Measurements from ENCODE around the gene ARHGEF6.

The ARHGEF6 gene

DNA sequence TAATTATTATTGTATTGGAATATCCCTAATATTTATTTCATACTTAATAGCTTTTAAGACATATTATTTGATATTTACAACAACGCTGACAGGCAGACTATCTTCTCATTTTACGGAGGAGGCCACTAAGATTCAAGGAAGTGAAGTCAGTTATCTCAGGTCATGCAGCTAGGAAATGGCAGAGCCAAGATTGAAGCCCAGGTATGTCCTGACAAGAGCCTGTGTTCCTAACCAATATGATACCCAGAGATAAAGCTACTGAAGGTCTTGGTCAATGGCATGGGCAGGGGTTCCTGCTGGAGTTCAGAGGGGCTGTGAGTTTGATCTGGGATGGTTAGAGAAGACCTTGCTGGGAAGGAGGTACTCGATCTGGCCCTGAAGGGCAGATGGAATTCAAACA lies 47.1 kb downstream of the ARHGEF6 start:
- Histone ChIP-seq H3K36me3 (ENCODE audit: control insufficient read depth in 2 of 2, insufficient read depth in 1 of 2, low read length in 2 of 2) (no peaks in the 10 kb centered on the region), H3K4me1 (ENCODE audit: control insufficient read depth, insufficient read depth, low read length) (no peaks in the 10 kb centered on the region), H3K9me3 (ENCODE audit: control insufficient read depth, insufficient read depth, low read depth, low read length) (no peaks in the 10 kb centered on the region), H3K4me3 (ENCODE audit: low read depth, low read length) (no peak overlapping the region), H3K27ac (ENCODE audit: extremely low read depth, low read depth, low read length) (no peak overlapping the region)
- CTCF ChIA-PET, result no interaction called here
- POLR2A ChIA-PET, result no interaction called here
- TF ChIP-seq YY2 (tag by site-specific recombination; IDR thresholded peaks at IDR 0.05) (no peak), ZNF302 (tag by site-specific recombination; IDR thresholded peaks at IDR 0.05; ENCODE audit: low read depth) (no peak), ZNF391 (tag by site-specific recombination; IDR thresholded peaks at IDR 0.05; ENCODE audit: borderline replicate concordance, low read depth) (no peak), ZBTB8A (tag by site-specific recombination; IDR thresholded peaks at IDR 0.05) (no peak), ZNF776 (tag by site-specific recombination; IDR thresholded peaks at IDR 0.05; ENCODE audit: borderline replicate concordance) (no peak), ZNF114 (tag by site-specific recombination; IDR thresholded peaks at IDR 0.05) (no peak), ZNF747 (tag by site-specific recombination; IDR thresholded peaks at IDR 0.05) (no peak)
- TF ChIP-seq, protein P1, sequence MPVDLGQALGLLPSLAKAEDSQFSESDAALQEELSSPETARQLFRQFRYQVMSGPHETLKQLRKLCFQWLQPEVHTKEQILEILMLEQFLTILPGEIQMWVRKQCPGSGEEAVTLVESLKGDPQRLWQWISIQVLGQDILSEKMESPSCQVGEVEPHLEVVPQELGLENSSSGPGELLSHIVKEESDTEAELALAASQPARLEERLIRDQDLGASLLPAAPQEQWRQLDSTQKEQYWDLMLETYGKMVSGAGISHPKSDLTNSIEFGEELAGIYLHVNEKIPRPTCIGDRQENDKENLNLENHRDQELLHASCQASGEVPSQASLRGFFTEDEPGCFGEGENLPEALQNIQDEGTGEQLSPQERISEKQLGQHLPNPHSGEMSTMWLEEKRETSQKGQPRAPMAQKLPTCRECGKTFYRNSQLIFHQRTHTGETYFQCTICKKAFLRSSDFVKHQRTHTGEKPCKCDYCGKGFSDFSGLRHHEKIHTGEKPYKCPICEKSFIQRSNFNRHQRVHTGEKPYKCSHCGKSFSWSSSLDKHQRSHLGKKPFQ (tag by site-specific recombination; IDR thresholded peaks at IDR 0.05), result no peak
- TF ChIP-seq, protein P2, sequence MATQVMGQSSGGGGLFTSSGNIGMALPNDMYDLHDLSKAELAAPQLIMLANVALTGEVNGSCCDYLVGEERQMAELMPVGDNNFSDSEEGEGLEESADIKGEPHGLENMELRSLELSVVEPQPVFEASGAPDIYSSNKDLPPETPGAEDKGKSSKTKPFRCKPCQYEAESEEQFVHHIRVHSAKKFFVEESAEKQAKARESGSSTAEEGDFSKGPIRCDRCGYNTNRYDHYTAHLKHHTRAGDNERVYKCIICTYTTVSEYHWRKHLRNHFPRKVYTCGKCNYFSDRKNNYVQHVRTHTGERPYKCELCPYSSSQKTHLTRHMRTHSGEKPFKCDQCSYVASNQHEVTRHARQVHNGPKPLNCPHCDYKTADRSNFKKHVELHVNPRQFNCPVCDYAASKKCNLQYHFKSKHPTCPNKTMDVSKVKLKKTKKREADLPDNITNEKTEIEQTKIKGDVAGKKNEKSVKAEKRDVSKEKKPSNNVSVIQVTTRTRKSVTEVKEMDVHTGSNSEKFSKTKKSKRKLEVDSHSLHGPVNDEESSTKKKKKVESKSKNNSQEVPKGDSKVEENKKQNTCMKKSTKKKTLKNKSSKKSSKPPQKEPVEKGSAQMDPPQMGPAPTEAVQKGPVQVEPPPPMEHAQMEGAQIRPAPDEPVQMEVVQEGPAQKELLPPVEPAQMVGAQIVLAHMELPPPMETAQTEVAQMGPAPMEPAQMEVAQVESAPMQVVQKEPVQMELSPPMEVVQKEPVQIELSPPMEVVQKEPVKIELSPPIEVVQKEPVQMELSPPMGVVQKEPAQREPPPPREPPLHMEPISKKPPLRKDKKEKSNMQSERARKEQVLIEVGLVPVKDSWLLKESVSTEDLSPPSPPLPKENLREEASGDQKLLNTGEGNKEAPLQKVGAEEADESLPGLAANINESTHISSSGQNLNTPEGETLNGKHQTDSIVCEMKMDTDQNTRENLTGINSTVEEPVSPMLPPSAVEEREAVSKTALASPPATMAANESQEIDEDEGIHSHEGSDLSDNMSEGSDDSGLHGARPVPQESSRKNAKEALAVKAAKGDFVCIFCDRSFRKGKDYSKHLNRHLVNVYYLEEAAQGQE (tag by site-specific recombination; IDR thresholded peaks at IDR 0.05), result no peak

DNA sequence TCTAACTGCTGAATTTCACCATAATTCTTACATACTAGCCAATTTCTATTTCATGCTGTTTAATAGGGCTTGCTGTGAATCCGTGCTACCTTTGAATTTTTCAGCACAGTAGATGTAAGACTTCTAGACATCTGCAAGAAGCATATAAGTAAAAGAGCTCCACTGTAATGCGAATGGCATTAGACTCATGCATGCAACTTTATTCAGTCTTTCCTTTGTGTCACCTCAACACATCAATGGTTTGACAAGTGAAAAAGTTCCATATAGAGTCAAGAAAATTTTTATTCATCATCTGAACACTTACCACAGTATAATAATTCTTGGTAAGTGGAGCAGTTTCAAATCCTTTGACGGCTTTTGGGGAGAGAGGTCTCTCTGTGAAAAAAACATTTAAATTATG lies 48.9 kb downstream of the ARHGEF6 start:
- no peaks in the 10 kb centered on the region for H3K4me1 ChIP-seq (ENCODE audit: control insufficient read depth, insufficient read depth, low read length)
- CTCF ChIA-PET, result no interaction called here
- no peak overlapping the region for H3K4me3 ChIP-seq (ENCODE audit: low read depth, low read length)
- no peaks in the 10 kb centered on the region for H3K9me3 ChIP-seq (ENCODE audit: control insufficient read depth, insufficient read depth, low read depth, low read length)
- TF ChIP-seq ZNF585B (tag by site-specific recombination; IDR thresholded peaks at IDR 0.05), result no peak
- TF ChIP-seq, protein P3, sequence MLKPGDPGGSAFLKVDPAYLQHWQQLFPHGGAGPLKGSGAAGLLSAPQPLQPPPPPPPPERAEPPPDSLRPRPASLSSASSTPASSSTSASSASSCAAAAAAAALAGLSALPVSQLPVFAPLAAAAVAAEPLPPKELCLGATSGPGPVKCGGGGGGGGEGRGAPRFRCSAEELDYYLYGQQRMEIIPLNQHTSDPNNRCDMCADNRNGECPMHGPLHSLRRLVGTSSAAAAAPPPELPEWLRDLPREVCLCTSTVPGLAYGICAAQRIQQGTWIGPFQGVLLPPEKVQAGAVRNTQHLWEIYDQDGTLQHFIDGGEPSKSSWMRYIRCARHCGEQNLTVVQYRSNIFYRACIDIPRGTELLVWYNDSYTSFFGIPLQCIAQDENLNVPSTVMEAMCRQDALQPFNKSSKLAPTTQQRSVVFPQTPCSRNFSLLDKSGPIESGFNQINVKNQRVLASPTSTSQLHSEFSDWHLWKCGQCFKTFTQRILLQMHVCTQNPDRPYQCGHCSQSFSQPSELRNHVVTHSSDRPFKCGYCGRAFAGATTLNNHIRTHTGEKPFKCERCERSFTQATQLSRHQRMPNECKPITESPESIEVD (tag by site-specific recombination; IDR thresholded peaks at IDR 0.05), result no peak
- TF ChIP-seq ZNF514 (tag by site-specific recombination; IDR thresholded peaks at IDR 0.05), result no peak
- TF ChIP-seq, protein P4, sequence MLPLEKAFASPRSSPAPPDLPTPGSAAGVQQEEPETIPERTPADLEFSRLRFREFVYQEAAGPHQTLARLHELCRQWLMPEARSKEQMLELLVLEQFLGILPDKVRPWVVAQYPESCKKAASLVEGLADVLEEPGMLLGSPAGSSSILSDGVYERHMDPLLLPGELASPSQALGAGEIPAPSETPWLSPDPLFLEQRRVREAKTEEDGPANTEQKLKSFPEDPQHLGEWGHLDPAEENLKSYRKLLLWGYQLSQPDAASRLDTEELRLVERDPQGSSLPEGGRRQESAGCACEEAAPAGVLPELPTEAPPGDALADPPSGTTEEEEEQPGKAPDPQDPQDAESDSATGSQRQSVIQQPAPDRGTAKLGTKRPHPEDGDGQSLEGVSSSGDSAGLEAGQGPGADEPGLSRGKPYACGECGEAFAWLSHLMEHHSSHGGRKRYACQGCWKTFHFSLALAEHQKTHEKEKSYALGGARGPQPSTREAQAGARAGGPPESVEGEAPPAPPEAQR (tag by site-specific recombination; IDR thresholded peaks at IDR 0.05), result no peak
- TF ChIP-seq ZNF10 (tag by site-specific recombination; IDR thresholded peaks at IDR 0.05), result no peak
- TF ChIP-seq ZNF521 (tag by site-specific recombination; IDR thresholded peaks at IDR 0.05), result no peak
- H3K27ac ChIP-seq (ENCODE audit: extremely low read depth, low read depth, low read length), result no peak overlapping the region
- no peaks in the 10 kb centered on the region for H3K36me3 ChIP-seq (ENCODE audit: control insufficient read depth in 2 of 2, insufficient read depth in 1 of 2, low read length in 2 of 2)
- POLR2A ChIA-PET, result no interaction called here

All from HEK293 (cell line).